HepG2 (cell line): ENCODE results near the gene ASB4. TPM values are rescaled to one million over a fixed set of nuclear protein-coding genes. Genes with fewer than 3 reads are reported as not detected.

ENCODE experiments used
- ATF5 ChIP-seq: sonication (generic); formaldehyde crosslinking; IDR thresholded peaks from 2 replicates; pipeline ENCODE4 v1.4.0; 2020; ENCODE audit warnings: mild to moderate bottlenecking, low read depth, missing genetic modification reagents
- CEBPG ChIP-seq: IDR thresholded peaks from 2 replicates; pipeline ENCODE4 v1.6.1; 2016
- DR1 ChIP-seq: sonication (generic); formaldehyde crosslinking; IDR thresholded peaks from 2 replicates; pipeline ENCODE4 v1.8.0; 2021; ENCODE audit warnings: mild to moderate bottlenecking, missing genetic modification reagents, inconsistent platforms
- KLF9 ChIP-seq: IDR thresholded peaks from 2 replicates; pipeline ENCODE4 v1.6.1; 2016; ENCODE audit warnings: low read depth
- MZF1 ChIP-seq: sonication (generic); formaldehyde crosslinking; IDR thresholded peaks from 2 replicates; pipeline ENCODE4 v1.8.1; 2023; ENCODE audit warnings: mild to moderate bottlenecking, missing genetic modification reagents, borderline replicate concordance
- TGIF2 ChIP-seq: IDR thresholded peaks from 2 replicates; pipeline ENCODE4 v1.6.1; 2016; ENCODE audit warnings: control low read depth, missing compliant biosample characterization
- ZNF383 ChIP-seq: sonication (generic); formaldehyde crosslinking; IDR thresholded peaks from 2 replicates; pipeline ENCODE4 v1.4.0; 2020; ENCODE audit warnings: missing genetic modification reagents, mild to moderate bottlenecking, borderline replicate concordance
- ZNF646 ChIP-seq: sonication (generic); formaldehyde crosslinking; IDR thresholded peaks from 2 replicates; pipeline ENCODE4 v1.9.0; 2021; ENCODE audit warnings: mild to moderate bottlenecking, missing genetic modification reagents
- polyA plus RNA-seq, 8 experiments: library from polyadenylated mRNA; depleted of rRNA in 3 of 8; stranded (reverse) in 7 of 8; unstranded in 1 of 8; fragments of >200 nt; fragmentation: Illumina TruSeq in 4 of 8; extraction: Trizol in 4 of 8; gene quantifications; 2 replicates each; pipeline versions ENCODE4 v1.2.1 to v1.2.3, GENCODE V29; 2011 to 2016; ENCODE audit warnings: low read depth in 4 of 8, missing spikeins in 1 of 8, mixed read lengths in 1 of 8; ENCODE audit not compliant: insufficient read depth in 1 of 8
- total RNA-seq, 5 experiments: library from RNA; depleted of rRNA; stranded (reverse); fragments of >200 nt; fragmentation: Illumina TruSeq; extraction: Trizol; gene quantifications; 2 replicates each; pipeline ENCODE4 v1.2.3, GENCODE V29; 2016; ENCODE audit warnings: low read depth in 1 of 5
- TF ChIP-seq, protein P1 (sequence below): sonication (generic); formaldehyde crosslinking; IDR thresholded peaks from 2 replicates; pipeline ENCODE4 v1.4.0; 2020; ENCODE audit warnings: missing genetic modification reagents
- TF ChIP-seq, protein P2 (sequence below): sonication (generic); formaldehyde crosslinking; conservative IDR thresholded peaks from 2 replicates; pipeline ENCODE4 v1.4.0; 2020; ENCODE audit warnings: missing genetic modification reagents

Gene ASB4
- total and polyA plus RNA-seq, 2 of the 13 experiments (the other 11 are each of a cell fraction or from before 2014, with no cell fraction given) = 1.1 to 4.0 TPM

- no peak for TF ChIP-seq ZNF383 (CRISPR knock-in tag)
- no peak for TF ChIP-seq DR1 (CRISPR knock-in tag)
- TF ChIP-seq, protein P1, sequence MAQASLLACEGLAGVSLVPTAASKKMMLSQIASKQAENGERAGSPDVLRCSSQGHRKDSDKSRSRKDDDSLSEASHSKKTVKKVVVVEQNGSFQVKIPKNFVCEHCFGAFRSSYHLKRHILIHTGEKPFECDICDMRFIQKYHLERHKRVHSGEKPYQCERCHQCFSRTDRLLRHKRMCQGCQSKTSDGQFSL (CRISPR knock-in tag) = no peak
- TF ChIP-seq, protein P2, sequence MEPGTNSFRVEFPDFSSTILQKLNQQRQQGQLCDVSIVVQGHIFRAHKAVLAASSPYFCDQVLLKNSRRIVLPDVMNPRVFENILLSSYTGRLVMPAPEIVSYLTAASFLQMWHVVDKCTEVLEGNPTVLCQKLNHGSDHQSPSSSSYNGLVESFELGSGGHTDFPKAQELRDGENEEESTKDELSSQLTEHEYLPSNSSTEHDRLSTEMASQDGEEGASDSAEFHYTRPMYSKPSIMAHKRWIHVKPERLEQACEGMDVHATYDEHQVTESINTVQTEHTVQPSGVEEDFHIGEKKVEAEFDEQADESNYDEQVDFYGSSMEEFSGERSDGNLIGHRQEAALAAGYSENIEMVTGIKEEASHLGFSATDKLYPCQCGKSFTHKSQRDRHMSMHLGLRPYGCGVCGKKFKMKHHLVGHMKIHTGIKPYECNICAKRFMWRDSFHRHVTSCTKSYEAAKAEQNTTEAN (CRISPR knock-in tag) = no peak
- TF ChIP-seq ATF5 (CRISPR knock-in tag) = no peak
- TF ChIP-seq TGIF2 (CRISPR knock-in tag) = no peak
- no peak for TF ChIP-seq KLF9
- TF ChIP-seq CEBPG (CRISPR knock-in tag) = no peak
- no peak for TF ChIP-seq MZF1 (CRISPR knock-in tag)
- TF ChIP-seq ZNF646 (CRISPR knock-in tag) = no peak
- TF ChIP-seq, all 625 proteins: peak for 0
These were observed 98.3 kb downstream of the ASB4 start (continued) for GRCh38 chr7:95583834-95584621.
